Measurements from ENCODE around the gene MYO5A.
"Not testable (repeated sequence)": the region's sequence is repeated elsewhere in the genome, so short reads cannot be mapped to it uniquely, and the experiment has no call there.

Gene MYO5A

GRCh38 chr15:52492132-52492531 is 36.5 kb downstream of the MYO5A start:
- H3K4me3 ChIP-seq (ENCODE audit: low read depth, low read length): no peak overlapping the region

GRCh38 chr15:52491472-52491871 is 37.2 kb downstream of the MYO5A start:
- no peak overlapping the region for H3K9ac ChIP-seq
- no peak for TF ChIP-seq CTCF (IDR thresholded peaks at IDR 0.05)
- H3K9me3 ChIP-seq (ENCODE audit: control insufficient read depth, low read length): no peaks in the 10 kb centered on the region
- no peaks in the 10 kb centered on the region for H3K4me1 ChIP-seq
- H3K27ac ChIP-seq: no peak overlapping the region
- no peak overlapping the region for H3K4me3 ChIP-seq (ENCODE audit: low read depth, low read length)
- no peak overlapping the region for H2AFZ ChIP-seq
- H3K36me3 ChIP-seq (ENCODE audit: control insufficient read depth, insufficient read depth, low read length): no peaks in the 10 kb centered on the region
- no peaks in the 10 kb centered on the region for H3K27me3 ChIP-seq (ENCODE audit: control insufficient read depth, insufficient read depth, low read length)
- H3K79me2 ChIP-seq: peaks cover 6% of the 10 kb centered on the region
- no peak overlapping the region for H3K4me2 ChIP-seq (ENCODE audit: low read length)

More at GRCh38 chr15:52492132-52492531, 36.5 kb downstream of the MYO5A start:
- H3K4me2 ChIP-seq (ENCODE audit: low read length): no peak overlapping the region
- no peak overlapping the region for H3K9ac ChIP-seq
- H3K27ac ChIP-seq: no peak overlapping the region
- H3K4me1 ChIP-seq: no peaks in the 10 kb centered on the region
- TF ChIP-seq CTCF (IDR thresholded peaks at IDR 0.05): no peak
- no peak overlapping the region for H2AFZ ChIP-seq
- no peaks in the 10 kb centered on the region for H3K27me3 ChIP-seq (ENCODE audit: control insufficient read depth, insufficient read depth, low read length)
- peaks cover 3% of the 10 kb centered on the region for H3K79me2 ChIP-seq
- no peaks in the 10 kb centered on the region for H3K36me3 ChIP-seq (ENCODE audit: control insufficient read depth, insufficient read depth, low read length)
- no peaks in the 10 kb centered on the region for H3K9me3 ChIP-seq (ENCODE audit: control insufficient read depth, low read length)

GRCh38 chr15:52489430-52489829 is 39.2 kb downstream of the MYO5A start:
- H3K4me2 ChIP-seq (ENCODE audit: low read length); H2AFZ ChIP-seq; H3K4me1 ChIP-seq: not testable (repeated sequence)

GRCh38 chr15:52488830-52489229 is 39.9 kb downstream of the MYO5A start:
- no peaks in the 10 kb centered on the region for H3K27me3 ChIP-seq (ENCODE audit: control insufficient read depth, insufficient read depth, low read length)
- no peak overlapping the region for H3K4me3 ChIP-seq (ENCODE audit: low read depth, low read length)

More at GRCh38 chr15:52489430-52489829, 39.2 kb downstream of the MYO5A start:
- not testable (repeated sequence) for H3K9me3 ChIP-seq (ENCODE audit: control insufficient read depth, low read length); H3K36me3 ChIP-seq (ENCODE audit: control insufficient read depth, insufficient read depth, low read length); H3K27me3 ChIP-seq (ENCODE audit: control insufficient read depth, insufficient read depth, low read length); H3K9ac ChIP-seq; H3K27ac ChIP-seq; H3K79me2 ChIP-seq; H3K4me3 ChIP-seq (ENCODE audit: low read depth, low read length)

More at GRCh38 chr15:52488830-52489229, 39.9 kb downstream of the MYO5A start:
- no peaks in the 10 kb centered on the region for H3K9me3 ChIP-seq (ENCODE audit: control insufficient read depth, low read length)
- no peaks in the 10 kb centered on the region for H3K4me1 ChIP-seq
- H3K79me2 ChIP-seq: peaks cover 7% of the 10 kb centered on the region
- no peaks in the 10 kb centered on the region for H3K36me3 ChIP-seq (ENCODE audit: control insufficient read depth, insufficient read depth, low read length)
- H3K4me2 ChIP-seq (ENCODE audit: low read length): no peak overlapping the region
- H3K9ac ChIP-seq: no peak overlapping the region
- no peak overlapping the region for H2AFZ ChIP-seq
- no peak overlapping the region for H3K27ac ChIP-seq
- no peak for TF ChIP-seq CTCF (IDR thresholded peaks at IDR 0.05)

Data from parathyroid adenoma (tissue), 2 donors.